HG03439 (cell line): ENCODE data around the gene NENF.
"Not testable (repeated sequence)": the region's sequence is repeated elsewhere in the genome, so short reads cannot be mapped to it uniquely, and the experiment has no call there.

Experiments
- ATAC-seq: cut with Tn5 transposase; IDR thresholded peaks from one replicate; pipeline ENCODE4 v1.9.1; 2021; ENCODE audit warnings: mild to moderate bottlenecking, moderate library complexity; ENCODE audit not compliant: unreplicated experiment

The NENF gene

GRCh38 chr1:212457740-212458338 is 25.1 kb downstream of the NENF start:
- no peak for ATAC-seq

GRCh38 chr1:212458817-212459216 is 26.1 kb downstream of the NENF start:
- ATAC-seq = no peak

GRCh38 chr1:212459656-212460055 is 26.9 kb downstream of the NENF start:
- ATAC-seq = no peak

GRCh38 chr1:212460376-212460775 is 27.7 kb downstream of the NENF start:
- no peak for ATAC-seq

- no peak for ATAC-seq
These were observed 29.4 kb downstream of the NENF start for GRCh38 chr1:212461916-212462660.

GRCh38 chr1:212463565-212464285 is 31.0 kb downstream of the NENF start:
- no peak for ATAC-seq

- ATAC-seq = no peak
These were observed 32.6 kb downstream of the NENF start for GRCh38 chr1:212465311-212465710.

GRCh38 chr1:212466437-212466836 is 33.7 kb downstream of the NENF start:
- no peak for ATAC-seq

- ATAC-seq = no peak
These were observed 34.4 kb downstream of the NENF start for GRCh38 chr1:212466898-212467650.

- ATAC-seq = no peak
These were observed 35.2 kb downstream of the NENF start for GRCh38 chr1:212467843-212468482.

- ATAC-seq = no peak
These were observed 37.3 kb downstream of the NENF start for GRCh38 chr1:212470059-212470458.

- no peak for ATAC-seq
These were observed 38.6 kb downstream of the NENF start for GRCh38 chr1:212471286-212471685.

- ATAC-seq = no peak
These were observed 39.4 kb downstream of the NENF start for GRCh38 chr1:212471891-212472675.

- no peak for ATAC-seq
These were observed 41.0 kb downstream of the NENF start for GRCh38 chr1:212473729-212474128.

- ATAC-seq = no peak
These were observed 42.4 kb downstream of the NENF start for GRCh38 chr1:212475151-212475550.

- ATAC-seq = not testable (repeated sequence)
These were observed 43.1 kb downstream of the NENF start for GRCh38 chr1:212475831-212476230.

GRCh38 chr1:212477014-212477679 is 44.4 kb downstream of the NENF start:
- ATAC-seq = peak; percentile 77

GRCh38 chr1:212477680-212478466 is 45.2 kb downstream of the NENF start:
- ATAC-seq = no peak
